Smooth muscle cell (in vitro differentiated cells): ENCODE data around the gene ABLIM2. TPM values are rescaled to one million over a fixed set of nuclear protein-coding genes. Genes with fewer than 3 reads are reported as not detected.

ENCODE experiments used
- DNase-seq: peaks from one replicate; lab custom pipeline; 2025; ENCODE audit not compliant: unreplicated experiment; lab: John Stamatoyannopoulos, UW
- H2AFZ ChIP-seq: fragments of 200-600 bp; sonication (generic); 2 replicates; pipeline ENCODE4 v1.6.0; 2016; ENCODE audit warnings: antibody characterized with exemption, low read depth, mild to moderate bottlenecking
- H3F3A ChIP-seq: fragments of 200-600 bp; sonication (generic); 2 replicates; pipeline ENCODE4 v1.6.0; 2017; ENCODE audit warnings: antibody characterized with exemption, low read depth
- H3K27ac ChIP-seq: fragments of 200-600 bp; sonication (generic); 2 replicates; pipeline ENCODE4 v1.5.1; 2016; ENCODE audit warnings: low read depth, mild to moderate bottlenecking
- H3K27me3 ChIP-seq: fragments of 200-600 bp; sonication (generic); 2 replicates; pipeline ENCODE4 v1.6.1; 2016; ENCODE audit warnings: low read depth, mild to moderate bottlenecking
- H3K36me3 ChIP-seq: fragments of 200-600 bp; sonication (generic); 2 replicates; pipeline ENCODE4 v1.5.1; 2016; ENCODE audit warnings: low read depth
- H3K4me1 ChIP-seq: fragments of 200-600 bp; sonication (generic); 2 replicates; pipeline ENCODE4 v1.5.1; 2016; ENCODE audit warnings: low read depth
- H3K4me2 ChIP-seq: fragments of 200-600 bp; sonication (generic); 2 replicates; pipeline ENCODE4 v1.6.0; 2016; ENCODE audit warnings: mild to moderate bottlenecking
- H3K4me3 ChIP-seq: fragments of 200-600 bp; sonication (generic); 2 replicates; pipeline ENCODE4 v1.5.1; 2016; ENCODE audit warnings: mild to moderate bottlenecking
- H3K79me2 ChIP-seq: fragments of 200-600 bp; sonication (generic); 2 replicates; pipeline ENCODE4 v1.6.0; 2016; ENCODE audit warnings: low read depth, mild to moderate bottlenecking
- H3K9ac ChIP-seq: fragments of 200-600 bp; sonication (generic); 2 replicates; pipeline ENCODE4 v1.6.0; 2016; ENCODE audit warnings: low read depth
- H3K9me3 ChIP-seq: fragments of 200-600 bp; sonication (generic); replicated peaks from 2 replicates; pipeline ENCODE4 v1.5.1; 2016; ENCODE audit warnings: low read depth
- H4K20me1 ChIP-seq: fragments of 200-600 bp; sonication (generic); 2 replicates; pipeline ENCODE4 v1.6.0; 2016; ENCODE audit warnings: low read depth
- WGBS: methylation state at CpG from one replicate; pipeline ENCODE4 v1.1.7; 2016; ENCODE audit warnings: low lambda C conversion rate; 5-methylcytosine and 5-hydroxymethylcytosine counted together
- polyA plus RNA-seq: library from polyadenylated mRNA; unstranded; fragments of >200 nt; fragmentation: Nextera tagmentation; extraction: Ambion mirVana; gene quantifications from 2 replicates; pipeline ENCODE4 v1.2.1, GENCODE V29; 2016
- total RNA-seq: library from RNA; depleted of rRNA; stranded (reverse); fragments of >200 nt; gene quantifications from 2 replicates; pipeline ENCODE4 v1.2.3, GENCODE V29; 2014
- TF ChIP-seq, protein P1 (sequence below): fragments of 200-600 bp; sonication (generic); IDR thresholded peaks from 2 replicates; pipeline ENCODE4 v1.5.1; 2017; ENCODE audit warnings: borderline replicate concordance, mild to moderate bottlenecking, antibody characterized with exemption; ENCODE audit not compliant: insufficient read depth, poor library complexity, severe bottlenecking

The ABLIM2 gene
- total and polyA plus RNA-seq, 2 experiments from 2014 or later, result 0.08 TPM; not detected in 1

DNA sequence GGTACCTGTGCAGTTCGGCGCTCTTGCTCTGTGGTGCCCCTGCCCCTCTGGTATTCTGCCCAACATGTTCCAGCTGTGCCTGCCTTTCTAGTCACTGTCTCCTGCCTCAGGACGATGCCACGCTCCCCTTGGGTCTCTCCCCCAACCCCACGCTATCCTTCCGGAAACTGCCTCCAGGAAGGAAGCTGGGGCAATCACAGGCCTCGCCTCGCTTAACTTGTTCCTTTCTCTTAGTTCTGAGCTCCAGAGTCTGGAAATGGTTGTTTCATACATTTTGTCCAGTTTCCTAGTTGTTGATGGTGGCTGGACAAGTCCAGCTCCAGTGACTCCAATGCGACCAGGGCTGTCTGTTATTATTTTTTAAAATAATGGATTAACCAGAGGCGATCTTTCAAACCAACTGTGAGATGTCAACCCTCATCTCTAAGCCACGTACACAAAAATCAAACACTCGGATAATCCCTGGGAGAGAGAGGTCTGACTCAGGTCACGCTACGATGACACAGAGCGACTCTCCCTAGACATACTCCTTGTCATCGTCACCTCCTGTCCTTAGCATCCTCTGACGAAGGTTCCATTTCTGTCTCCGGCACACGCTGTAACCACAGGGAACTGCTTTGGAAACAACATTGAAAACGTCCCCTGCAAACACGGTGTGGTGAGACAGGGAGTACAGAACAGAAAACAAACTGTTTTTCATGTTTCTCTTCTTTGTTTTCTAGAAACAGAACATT, 62.5 kb downstream of the ABLIM2 start:
- Histone ChIP-seq H3F3A (no peaks in the 10 kb centered on the region), H3K9me3 (no peaks in the 10 kb centered on the region), H3K27me3 (no peaks in the 10 kb centered on the region), H2AFZ (no peak overlapping the region), H3K4me3 (no peak overlapping the region), H3K79me2 (no peaks in the 10 kb centered on the region), H4K20me1 (no peaks in the 10 kb centered on the region), H3K9ac (no peak overlapping the region), H3K4me2 (no peak overlapping the region), H3K36me3 (no peaks in the 10 kb centered on the region), H3K4me1 (no peaks in the 10 kb centered on the region), H3K27ac (no peak overlapping the region)
- no peak for DNase-seq
- 85% methylated on average over 21 of the region's 21 CpGs for WGBS
- TF ChIP-seq, protein P1, sequence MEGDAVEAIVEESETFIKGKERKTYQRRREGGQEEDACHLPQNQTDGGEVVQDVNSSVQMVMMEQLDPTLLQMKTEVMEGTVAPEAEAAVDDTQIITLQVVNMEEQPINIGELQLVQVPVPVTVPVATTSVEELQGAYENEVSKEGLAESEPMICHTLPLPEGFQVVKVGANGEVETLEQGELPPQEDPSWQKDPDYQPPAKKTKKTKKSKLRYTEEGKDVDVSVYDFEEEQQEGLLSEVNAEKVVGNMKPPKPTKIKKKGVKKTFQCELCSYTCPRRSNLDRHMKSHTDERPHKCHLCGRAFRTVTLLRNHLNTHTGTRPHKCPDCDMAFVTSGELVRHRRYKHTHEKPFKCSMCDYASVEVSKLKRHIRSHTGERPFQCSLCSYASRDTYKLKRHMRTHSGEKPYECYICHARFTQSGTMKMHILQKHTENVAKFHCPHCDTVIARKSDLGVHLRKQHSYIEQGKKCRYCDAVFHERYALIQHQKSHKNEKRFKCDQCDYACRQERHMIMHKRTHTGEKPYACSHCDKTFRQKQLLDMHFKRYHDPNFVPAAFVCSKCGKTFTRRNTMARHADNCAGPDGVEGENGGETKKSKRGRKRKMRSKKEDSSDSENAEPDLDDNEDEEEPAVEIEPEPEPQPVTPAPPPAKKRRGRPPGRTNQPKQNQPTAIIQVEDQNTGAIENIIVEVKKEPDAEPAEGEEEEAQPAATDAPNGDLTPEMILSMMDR, result no peak

DNA sequence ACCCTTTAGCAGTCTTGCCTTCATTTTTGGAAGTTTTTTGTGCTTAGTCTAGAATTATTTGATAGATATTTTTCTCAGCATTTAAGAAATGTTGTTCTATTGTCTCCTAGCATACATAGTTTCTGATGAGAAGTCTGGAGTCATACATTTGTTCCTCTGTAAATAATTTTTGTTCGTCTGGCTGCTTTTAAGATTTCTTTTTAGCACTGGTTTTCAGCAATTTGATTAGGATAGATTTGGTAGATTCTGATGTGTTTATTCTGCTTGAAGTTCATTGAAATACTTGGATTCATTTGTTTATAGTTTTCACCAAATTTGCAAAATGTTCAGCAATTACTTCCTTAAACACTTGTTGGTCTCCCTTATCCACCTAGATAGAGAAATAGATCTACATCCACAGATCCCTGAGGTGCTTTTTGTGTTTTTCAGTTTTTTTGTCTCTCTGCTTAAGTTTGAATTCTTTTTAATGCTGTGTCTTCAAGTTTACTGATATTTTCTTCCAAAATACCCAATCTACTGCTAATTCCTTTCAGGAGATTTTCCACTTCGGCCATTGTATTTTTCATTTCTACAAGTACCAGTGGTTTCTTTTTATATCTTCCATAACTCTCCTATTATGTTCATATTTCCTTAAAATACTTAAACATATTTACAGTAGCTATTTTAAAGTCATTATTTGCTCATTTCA, 64.9 kb downstream of the ABLIM2 start:
- Histone ChIP-seq H3K27me3 (no peaks in the 10 kb centered on the region), H3K36me3 (no peaks in the 10 kb centered on the region), H4K20me1 (no peaks in the 10 kb centered on the region), H2AFZ (no peak overlapping the region), H3K4me3 (no peak overlapping the region), H3F3A (no peaks in the 10 kb centered on the region), H3K9ac (no peak overlapping the region), H3K4me1 (no peaks in the 10 kb centered on the region), H3K27ac (no peak overlapping the region), H3K9me3 (no peaks in the 10 kb centered on the region), H3K4me2 (no peak overlapping the region), H3K79me2 (no peaks in the 10 kb centered on the region)
- 92% methylated on average over 2 of the region's 2 CpGs for WGBS
- TF ChIP-seq, protein P1, result no peak
- DNase-seq, result no peak

DNA sequence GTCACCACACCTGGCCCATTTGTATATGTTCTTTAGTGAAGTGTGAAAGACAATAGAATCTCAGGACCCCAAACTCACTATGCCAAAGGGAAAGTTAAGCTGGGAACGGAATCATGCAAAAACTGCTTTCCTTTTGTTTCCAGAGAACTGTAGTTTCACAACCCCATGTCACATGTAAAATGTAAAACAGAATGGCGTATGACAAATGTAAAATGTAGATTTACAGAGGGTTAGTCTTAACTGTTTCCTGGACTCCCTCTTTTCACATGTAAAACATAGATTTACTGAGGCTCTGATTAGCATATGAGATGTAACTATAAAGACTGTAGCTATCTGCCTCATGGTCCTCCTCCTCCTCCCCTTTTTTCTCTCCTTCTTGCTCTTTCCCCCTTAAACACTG, 66.3 kb downstream of the ABLIM2 start:
- Histone ChIP-seq H3K36me3 (no peaks in the 10 kb centered on the region), H3K27me3 (no peaks in the 10 kb centered on the region), H3K9me3 (no peaks in the 10 kb centered on the region), H3K27ac (no peak overlapping the region), H3F3A (no peaks in the 10 kb centered on the region), H3K9ac (no peak overlapping the region), H2AFZ (no peak overlapping the region), H3K4me3 (no peak overlapping the region), H3K79me2 (no peaks in the 10 kb centered on the region), H4K20me1 (no peaks in the 10 kb centered on the region), H3K4me1 (no peaks in the 10 kb centered on the region), H3K4me2 (no peak overlapping the region)
- DNase-seq, result no peak
- TF ChIP-seq, protein P1, result no peak
- WGBS, result 90% methylated on average over 2 of the region's 2 CpGs
